ENCODE results near the gene CXCR1.
"Not testable (repeated sequence)": the region's sequence is repeated elsewhere in the genome, so short reads cannot be mapped to it uniquely, and the experiment has no call there.

CXCR1 gene

GRCh38 chr2:218128781-218129457, 37.8 kb downstream of the CXCR1 start:
- no peak for DNase-seq (ENCODE audit: low read depth)
- H3K4me3 ChIP-seq (ENCODE audit: low read length): no peak overlapping the region
- TF ChIP-seq CTCF (conservative IDR thresholded peaks at IDR 0.05; ENCODE audit: low read depth, low read length): no peak

GRCh38 chr2:218127929-218128455, 38.8 kb downstream of the CXCR1 start:
- H3K4me3 ChIP-seq (ENCODE audit: low read length): no peak overlapping the region
- no peak for DNase-seq (ENCODE audit: low read depth)
- no peak for TF ChIP-seq CTCF (conservative IDR thresholded peaks at IDR 0.05; ENCODE audit: low read depth, low read length)

GRCh38 chr2:218125626-218126080, 41.1 kb downstream of the CXCR1 start, which contains the start of gene CXCR2:
Gene CXCR2, plus strand, starts transcription at chr2:218126028. Its CDS starts 8,774 bp downstream, at chr2:218134802.
- no peak for TF ChIP-seq CTCF (conservative IDR thresholded peaks at IDR 0.05; ENCODE audit: low read depth, low read length)
- no peak for DNase-seq (ENCODE audit: low read depth)
- no peak within 1 kb of the TSS for H3K4me3 ChIP-seq (ENCODE audit: low read length)

GRCh38 chr2:218125095-218125494, 41.7 kb downstream of the CXCR1 start:
- no peak for TF ChIP-seq CTCF (conservative IDR thresholded peaks at IDR 0.05; ENCODE audit: low read depth, low read length)
- H3K4me3 ChIP-seq (ENCODE audit: low read length): no peak overlapping the region
- DNase-seq (ENCODE audit: low read depth): no peak

GRCh38 chr2:218123986-218124385, 42.8 kb downstream of the CXCR1 start:
- no peak overlapping the region for H3K4me3 ChIP-seq (ENCODE audit: low read length)
- no peak for DNase-seq (ENCODE audit: low read depth)
- no peak for TF ChIP-seq CTCF (conservative IDR thresholded peaks at IDR 0.05; ENCODE audit: low read depth, low read length)

- not testable (repeated sequence) for DNase-seq (ENCODE audit: low read depth); H3K4me3 ChIP-seq (ENCODE audit: low read length)
Measured at GRCh38 chr2:218122286-218122685, 44.5 kb downstream of the CXCR1 start.

GRCh38 chr2:218121789-218122188, 45.0 kb downstream of the CXCR1 start:
- not testable (repeated sequence) for DNase-seq (ENCODE audit: low read depth); H3K4me3 ChIP-seq (ENCODE audit: low read length)

All from retinal pigment epithelial cell (primary cell).